Left lobe of liver (tissue), 2 donors: ENCODE results near the gene ZNF444. TPM values are rescaled to one million over a fixed set of nuclear protein-coding genes. Genes with fewer than 3 reads are reported as not detected.
"Not testable (repeated sequence)": the region's sequence is repeated elsewhere in the genome, so short reads cannot be mapped to it uniquely, and the experiment has no call there.

ENCODE experiments used
- ATAC-seq: fragments of 200-7000 bp; cut with Tn5 transposase; one replicate; pipeline ENCODE4 v1.9.1; 2020; ENCODE audit warnings: mild to moderate bottlenecking, moderate library complexity
- DNase-seq: peaks from one replicate; pipeline ENCODE4 v3.0.0-alpha.2; 2020; ENCODE audit warnings: low spot score
- total RNA-seq: library from RNA; stranded (reverse); gene quantifications from one replicate; pipeline ENCODE4 v1.2.1, GENCODE V29; 2021
- donor health status: DM: no; HTN: no; CAD: no; lungs with moderate emphysema.
- donor health status: DM: no; HTN: yes; CAD: no.

Gene ZNF444
- total RNA-seq, 1 donor from 2014 or later, result 58.5 TPM

- DNase-seq (no peak), ATAC-seq (no peak)
Measured at GRCh38 chr19:56170261-56170660, 29.2 kb downstream of the ZNF444 start.

- no peak for ATAC-seq
Measured at GRCh38 chr19:56174086-56174485, 33.0 kb downstream of the ZNF444 start.

GRCh38 chr19:56174550-56174949 is 33.5 kb downstream of the ZNF444 start:
- ATAC-seq, result no peak
- DNase-seq, result no peak

More at GRCh38 chr19:56174086-56174485, 33.0 kb downstream of the ZNF444 start:
- DNase-seq, result no peak

GRCh38 chr19:56175861-56176307 is 34.8 kb downstream of the ZNF444 start, which contains the start of gene GALP:
Gene GALP (plus strand): TSS chr19:56176008. CDS start chr19:56177109, 1,101 bp downstream.
- ATAC-seq, result peak; percentile 66
- DNase-seq, result peak; percentile 90

GRCh38 chr19:56176310-56176709 is 35.2 kb downstream of the ZNF444 start:
- ATAC-seq, result peak; percentile 6
- DNase-seq, result peak; percentile 65

GRCh38 chr19:56176881-56177280 is 35.8 kb downstream of the ZNF444 start:
- no peak for ATAC-seq
- no peak for DNase-seq

- ATAC-seq (no peak), DNase-seq (no peak)
Measured at GRCh38 chr19:56177564-56178243, 36.6 kb downstream of the ZNF444 start.

GRCh38 chr19:56189785-56190184 is 48.7 kb downstream of the ZNF444 start:
- no peak for ATAC-seq
- no peak for DNase-seq

- DNase-seq (no peak), ATAC-seq (no peak)
Measured at GRCh38 chr19:56191115-56191514, 50.0 kb downstream of the ZNF444 start.

- ATAC-seq (no peak), DNase-seq (no peak)
Measured at GRCh38 chr19:56191711-56192110, 50.6 kb downstream of the ZNF444 start.

GRCh38 chr19:56193981-56194640 is 53.0 kb downstream of the ZNF444 start:
- DNase-seq (no peak), ATAC-seq (no peak)

- not testable (repeated sequence) for ATAC-seq, DNase-seq
Measured at GRCh38 chr19:56197646-56198045, 56.6 kb downstream of the ZNF444 start, which contains the start of gene ZSCAN5B. Gene ZSCAN5B (minus strand): TSS chr19:56197783. CDS start chr19:56193052, 4,731 bp downstream.

- peak; percentile 48 for DNase-seq
Measured at GRCh38 chr19:56199687-56200086, 58.6 kb downstream of the ZNF444 start.

GRCh38 chr19:56201973-56202372 is 60.9 kb downstream of the ZNF444 start, which contains the start of gene ZSCAN5C:
Gene ZSCAN5C (plus strand): TSS chr19:56202273. CDS start chr19:56205914, 3,641 bp downstream.
- ATAC-seq, result no peak
- no peak for DNase-seq

More at GRCh38 chr19:56199687-56200086, 58.6 kb downstream of the ZNF444 start:
- peak; percentile 83 for ATAC-seq

- not testable (repeated sequence) for DNase-seq, ATAC-seq
Measured at GRCh38 chr19:56207581-56207980, 66.5 kb downstream of the ZNF444 start.

- ATAC-seq (no peak), DNase-seq (no peak)
Measured at GRCh38 chr19:56209091-56209490, 68.0 kb downstream of the ZNF444 start.

- ATAC-seq, DNase-seq: not testable (repeated sequence)
Measured at GRCh38 chr19:56210036-56210435, 68.9 kb downstream of the ZNF444 start.

Other genes starting within 250 kb of the ZNF444 start
- not detected for gene NLRP13, start 209.0 kb upstream of the ZNF444 start, total RNA-seq
- not detected for gene NLRP8, start 193.5 kb upstream of the ZNF444 start, total RNA-seq
- gene NLRP5, start 154.5 kb upstream of the ZNF444 start, total RNA-seq, result not detected
- 29.0 TPM for gene ZNF787, start 20.0 kb upstream of the ZNF444 start, total RNA-seq
- gene GALP, start 34.7 kb downstream of the ZNF444 start, total RNA-seq, result not detected
- not detected for gene ZSCAN5B, start 56.5 kb downstream of the ZNF444 start, total RNA-seq
- gene ZSCAN5C, start 61.0 kb downstream of the ZNF444 start, total RNA-seq, result not detected
- gene EDDM13, start 131.5 kb downstream of the ZNF444 start, total RNA-seq, result not detected
- 4.3 TPM for gene ZSCAN5A, start 173.6 kb downstream of the ZNF444 start, total RNA-seq